Mammary epithelial cell (primary cell): ENCODE measurements around the gene ATP10B.

Experiments used
- CTCF ChIP-seq, 2 donors: IDR thresholded peaks in 1 of 2; conservative IDR thresholded peaks in 1 of 2; 2 replicates each; pipeline ENCODE4 v1.5.1; 2011 to 2012; ENCODE audit warnings: inconsistent platforms in 2 of 2, low read length in 2 of 2, mild to moderate bottlenecking in 2 of 2, control low read depth in 1 of 2, low read depth in 1 of 2; ENCODE audit not compliant: insufficient read depth in 1 of 2; ENCODE audit errors: extremely low read depth in 1 of 2
- EZH2 ChIP-seq: IDR thresholded peaks from 2 replicates; pipeline ENCODE4 v1.6.1; 2012; ENCODE audit warnings: low read length, inconsistent platforms, borderline replicate concordance

- TF ChIP-seq CTCF (conservative IDR thresholded peaks at IDR 0.05 in 1 of 2, IDR thresholded peaks at IDR 0.05 in 1 of 2; ENCODE audit: extremely low read depth in 1 of 2, insufficient read depth in 1 of 2, low read depth in 1 of 2, low read length in 2 of 2) (no peak), EZH2 (no peak)
Measured at GRCh38 chr5:160520609-160521391, 331.2 kb downstream of the ATP10B start.
